Skin epidermis (tissue), 12 donors: ENCODE data around the gene DELE1.
A peak's percentile ranks its signal among the peaks of the same experiment; 100 is the strongest.

Experiments used
- H3K27ac ChIP-seq, 21 experiments: fragments of 200-600 bp; sonication (generic) in 11 of 21; one replicate each; pipeline ENCODE4 v1.5.0; 2020; ENCODE audit warnings: mild to moderate bottlenecking in 3 of 21, inconsistent platforms in 2 of 21, moderate library complexity in 2 of 21
- H3K4me3 ChIP-seq, 7 experiments: fragments of 200-600 bp; sonication (generic) in 2 of 7; one replicate each; pipeline ENCODE4 v1.5.0; 2020; ENCODE audit warnings: inconsistent platforms in 2 of 7, mild to moderate bottlenecking in 2 of 7, moderate library complexity in 1 of 7

The DELE1 gene

GRCh38 chr5:141950207-141951005 lies 26.7 kb downstream of the DELE1 start:
- H3K27ac ChIP-seq: peak overlapping the region in 1 of 21 experiments; percentile 16
- no peak overlapping the region for H3K4me3 ChIP-seq

- Histone ChIP-seq H3K27ac (peak overlapping the region in 1 of 21 experiments; percentile 19), H3K4me3 (no peak overlapping the region)
Measured at GRCh38 chr5:141951332-141951781, 27.7 kb downstream of the DELE1 start.

GRCh38 chr5:141952020-141952419 lies 28.3 kb downstream of the DELE1 start:
- Histone ChIP-seq H3K4me3 (no peak overlapping the region), H3K27ac (peak overlapping the region in 1 of 21 experiments; percentile 19)

DNA sequence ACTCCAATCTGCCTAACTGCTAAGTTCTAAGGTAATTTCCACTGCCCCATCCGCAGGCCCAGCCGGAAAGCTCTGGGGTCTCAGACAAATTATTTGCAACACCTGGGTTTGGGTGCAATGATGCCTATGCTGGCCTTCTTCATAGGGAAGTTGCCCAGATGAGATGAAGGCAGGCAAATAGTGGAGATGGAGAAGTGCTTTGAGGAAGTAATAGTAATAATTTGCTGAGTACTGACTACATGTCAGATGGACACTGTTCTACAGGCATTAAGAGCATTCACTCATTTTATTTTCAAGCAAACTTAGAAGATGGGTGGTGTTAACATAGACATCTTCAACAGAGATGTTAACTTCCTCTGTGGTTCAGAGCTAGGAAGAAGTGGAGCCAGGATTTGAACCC lies 30.5 kb downstream of the DELE1 start:
- Histone ChIP-seq H3K4me3 (no peak overlapping the region), H3K27ac (peak overlapping the region in 2 of 21 experiments; percentile 16 to 49)

GRCh38 chr5:141957367-141957996 lies 33.8 kb downstream of the DELE1 start:
- Histone ChIP-seq H3K27ac (peak overlapping the region in 9 of 21 experiments; percentile 4 to 58 (median 16)), H3K4me3 (peak overlapping the region in 1 of 7 experiments; percentile 2)

DNA sequence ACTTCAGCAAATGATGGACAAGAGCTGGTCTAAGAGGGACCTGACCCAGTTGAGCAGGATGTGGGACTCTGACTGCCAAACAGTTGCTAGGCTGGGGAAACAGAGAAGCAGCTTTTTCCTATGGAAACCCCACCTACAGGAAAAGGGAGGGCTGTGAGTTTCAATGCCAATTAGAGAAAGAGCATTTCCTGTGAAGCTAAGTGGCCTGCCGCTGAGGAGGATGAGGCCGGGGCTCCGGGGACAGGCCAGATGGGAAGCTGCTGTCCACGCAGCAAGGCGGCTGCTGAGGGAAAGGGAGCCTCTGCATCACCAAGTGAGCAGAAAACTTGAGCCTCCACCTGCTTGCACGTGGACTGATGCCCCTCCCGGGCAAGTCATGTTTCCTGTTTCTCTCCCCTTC lies 34.4 kb downstream of the DELE1 start, which contains the start of gene PCDH12:
TSS of gene PCDH12 (minus strand) at position 90 of the 400 bp plus-strand sequence. CDS start 351 bp downstream, outside the sequence.
- Histone ChIP-seq H3K4me3 (peak within 1 kb of the TSS in 1 of 7 experiments; percentile 2), H3K27ac (peak within 1 kb of the TSS in 11 of 21 experiments; percentile 4 to 58 (median 30))

DNA sequence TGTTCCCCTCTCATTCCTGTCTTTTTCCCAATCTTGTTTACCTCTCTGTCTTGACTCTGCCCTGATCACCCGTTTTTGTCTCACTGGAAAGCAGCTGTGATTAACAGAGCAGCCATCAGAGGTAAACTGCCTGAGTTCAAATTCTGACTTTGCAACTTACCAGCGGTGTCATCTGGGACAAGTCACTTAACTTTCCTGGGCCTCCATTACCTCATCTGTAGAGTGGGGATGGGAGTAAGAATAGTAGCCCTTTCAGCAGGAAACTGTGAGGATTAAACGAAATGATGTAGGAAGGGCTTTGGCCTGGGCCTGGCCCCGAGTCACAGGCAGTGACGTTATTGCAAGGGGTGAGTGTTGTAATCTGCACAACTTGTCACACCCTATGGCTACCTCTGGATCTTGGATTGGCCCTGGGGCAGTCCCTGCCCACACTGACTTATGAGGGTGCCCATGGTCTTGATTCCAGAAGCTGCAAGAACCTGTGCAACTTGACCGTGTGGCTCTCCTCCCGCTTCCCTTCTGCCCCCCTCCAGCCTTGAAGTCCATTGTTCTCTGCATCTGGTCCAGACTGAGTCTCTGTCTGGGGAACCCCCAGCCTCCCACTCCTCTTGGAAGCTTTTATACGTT lies 35.0 kb downstream of the DELE1 start:
- H3K4me3 ChIP-seq: no peak overlapping the region
- peak overlapping the region in 8 of 21 experiments; percentile 15 to 58 (median 32) for H3K27ac ChIP-seq

DNA sequence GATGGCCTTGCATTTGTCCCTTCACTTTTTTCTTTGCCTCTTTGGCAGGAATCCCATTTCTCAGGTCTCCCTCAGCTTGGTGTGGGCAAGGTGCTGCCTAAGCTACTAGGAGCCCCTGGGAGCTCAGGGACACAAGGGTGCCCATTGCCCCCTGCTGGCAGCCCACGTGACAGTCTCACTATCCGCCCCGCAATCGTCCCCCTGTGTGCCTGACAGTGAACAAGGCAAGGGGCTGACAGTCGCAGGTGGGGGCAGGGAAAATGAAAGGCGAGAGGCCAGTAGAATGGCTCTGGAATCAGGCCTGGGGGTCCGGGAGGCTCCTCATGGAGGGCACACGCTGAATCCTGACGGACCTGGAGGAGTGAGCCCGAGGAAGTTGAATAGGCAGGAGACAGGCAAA lies 36.3 kb downstream of the DELE1 start:
- Histone ChIP-seq H3K4me3 (no peak overlapping the region), H3K27ac (peak overlapping the region in 2 of 21 experiments; percentile 12 to 64)

DNA sequence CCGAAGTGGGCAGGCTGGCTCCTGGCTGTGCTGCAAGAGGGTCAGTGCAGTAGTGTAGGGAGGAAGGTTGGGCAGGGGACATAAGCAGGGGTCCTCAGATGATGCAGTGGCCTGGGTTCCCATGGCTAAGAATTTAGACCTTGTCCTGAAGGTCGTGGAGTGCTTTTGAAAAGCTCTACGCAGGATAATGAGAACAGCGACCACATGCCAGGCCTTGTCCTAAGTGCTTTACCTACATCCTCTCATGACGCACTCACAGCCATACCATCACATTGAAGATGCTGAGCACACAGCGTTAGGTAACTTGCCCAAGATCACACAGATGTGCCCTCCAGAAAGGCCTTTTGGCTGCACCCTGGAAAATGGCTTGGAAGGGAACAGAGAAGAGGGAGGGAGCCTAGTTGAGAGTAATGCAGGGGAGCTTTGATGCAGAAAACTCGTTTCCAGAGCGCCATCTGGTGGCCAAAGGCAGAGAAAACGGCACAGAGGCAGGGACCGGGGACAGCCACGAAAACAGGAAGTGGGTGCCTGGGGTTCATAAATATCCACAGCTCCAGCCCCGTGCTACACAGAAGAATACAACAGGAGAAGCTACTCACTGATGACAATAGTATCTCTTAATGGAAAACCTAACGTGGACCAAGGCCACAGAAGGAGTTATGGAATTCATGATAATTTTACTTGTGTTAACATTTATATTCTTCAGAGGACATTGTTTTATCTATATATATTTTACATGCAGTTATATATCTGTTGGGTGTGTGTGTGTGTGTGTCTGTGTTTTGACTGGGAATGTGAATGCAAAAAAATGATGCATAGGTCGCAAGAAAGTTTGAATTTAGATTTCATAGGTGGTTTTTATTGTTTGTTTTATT lies 37.0 kb downstream of the DELE1 start:
- Histone ChIP-seq H3K27ac (peak overlapping the region in 7 of 21 experiments; percentile 17 to 64 (median 39)), H3K4me3 (no peak overlapping the region)

DNA sequence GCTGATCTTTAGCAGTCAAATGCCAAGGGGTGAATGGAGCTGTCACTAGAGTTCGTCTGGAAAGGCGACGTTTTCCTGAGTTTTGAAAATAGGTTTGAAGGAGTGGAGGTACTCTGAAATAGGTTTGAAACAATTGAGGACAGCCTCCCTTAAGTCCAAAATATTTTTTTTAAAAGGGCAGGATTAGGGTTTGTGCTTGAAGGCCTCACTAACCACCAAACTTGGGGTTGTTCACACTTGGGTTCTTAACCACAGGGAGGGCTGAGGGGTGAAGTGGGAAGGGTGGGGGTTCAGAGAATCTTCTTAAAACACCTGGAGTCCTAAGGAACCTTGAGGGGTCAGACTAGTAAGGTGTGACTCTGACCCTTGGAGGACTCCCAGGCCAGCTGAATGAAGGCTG lies 37.8 kb downstream of the DELE1 start:
- Histone ChIP-seq H3K27ac (peak overlapping the region in 5 of 21 experiments; percentile 28 to 64 (median 53)), H3K4me3 (no peak overlapping the region)

- Histone ChIP-seq H3K4me3 (no peak overlapping the region), H3K27ac (no peak overlapping the region)
Measured at GRCh38 chr5:141963701-141964100, 40.0 kb downstream of the DELE1 start.

GRCh38 chr5:141965071-141965470 lies 41.4 kb downstream of the DELE1 start:
- H3K4me3 ChIP-seq: no peak overlapping the region
- no peak overlapping the region for H3K27ac ChIP-seq

- H3K4me3 ChIP-seq: no peak overlapping the region
- H3K27ac ChIP-seq: no peak overlapping the region
Measured at GRCh38 chr5:141966275-141966962, 42.7 kb downstream of the DELE1 start.

DNA sequence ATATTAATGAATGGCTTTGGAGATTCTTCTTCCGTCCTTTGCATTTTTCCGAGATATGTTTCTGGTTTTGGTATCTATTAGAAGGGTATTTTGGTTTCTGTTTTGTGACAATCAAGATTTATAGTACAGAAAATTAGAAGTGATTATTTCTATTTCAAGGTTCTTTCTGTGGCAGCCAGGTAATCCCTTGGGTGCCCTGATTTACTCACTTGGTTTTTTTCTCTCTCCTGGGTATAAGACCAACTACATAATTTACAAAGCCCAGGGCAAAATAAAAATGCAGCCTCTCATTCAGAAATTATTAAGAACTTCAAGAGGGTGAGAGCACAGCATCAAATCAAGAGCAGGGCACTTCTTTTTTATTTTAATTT lies 43.3 kb downstream of the DELE1 start:
- H3K4me3 ChIP-seq: no peak overlapping the region

GRCh38 chr5:141968914-141969608 lies 45.4 kb downstream of the DELE1 start, which contains the start of gene RNF14:
RNF14 (plus strand) TSS chr5:141969105; CDS start chr5:141973589, 4,484 bp downstream.
- peak within 1 kb of the TSS; percentile 88 to 100 (median 98) for H3K27ac ChIP-seq
- peak within 1 kb of the TSS; percentile 50 to 86 (median 58) for H3K4me3 ChIP-seq

More for the DNA sequence above, 43.3 kb downstream of the DELE1 start:
- no peak overlapping the region for H3K27ac ChIP-seq

DNA sequence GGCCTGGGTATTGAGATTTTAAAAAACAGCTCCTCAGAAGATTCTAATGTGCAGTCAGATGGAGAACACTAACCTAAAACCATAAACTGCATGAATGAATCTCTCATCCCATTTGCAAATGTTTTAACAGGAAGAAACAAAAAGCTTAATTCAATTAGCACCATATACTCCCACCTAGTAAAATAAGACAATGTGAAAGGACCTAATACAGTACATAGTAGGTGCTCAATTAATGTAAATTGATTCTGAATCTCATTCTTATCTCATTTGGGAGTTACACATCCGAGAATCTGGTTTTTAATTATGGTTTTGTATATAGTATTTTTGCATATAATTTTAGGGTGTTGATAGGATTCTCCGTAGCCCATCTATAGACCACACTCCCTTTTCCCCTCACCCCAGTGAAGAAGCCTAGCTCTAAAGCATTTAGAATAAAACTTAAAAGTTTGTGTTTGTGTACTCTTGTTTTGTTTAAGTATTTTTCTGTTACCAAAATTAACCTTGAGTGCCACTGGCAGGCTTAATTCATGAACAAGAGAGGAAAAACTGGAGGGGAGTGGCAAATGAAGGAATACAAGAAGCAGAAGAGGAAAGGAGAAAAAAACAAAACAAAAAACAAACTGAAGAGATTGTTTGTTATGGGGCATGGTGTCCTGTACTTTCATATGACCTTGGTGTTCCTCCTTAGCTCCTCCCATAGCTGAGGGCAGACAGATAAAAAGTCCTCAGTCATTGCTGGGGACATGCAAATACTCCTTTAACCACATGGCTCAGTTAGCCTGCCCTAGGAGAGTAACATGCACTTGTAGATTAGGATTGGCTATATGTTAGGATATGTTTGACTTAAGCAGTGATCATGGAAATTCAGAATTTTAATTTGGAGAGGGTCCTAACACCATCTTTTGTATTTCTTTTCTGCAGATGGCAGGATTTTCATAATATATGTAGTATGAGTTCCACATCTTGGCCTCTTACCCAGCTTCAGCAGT lies 46.4 kb downstream of the DELE1 start:
- Histone ChIP-seq H3K27ac (peak overlapping the region; percentile 88 to 100 (median 98)), H3K4me3 (peak overlapping the region; percentile 50 to 86 (median 58))
